Left lung (tissue), 10 donors: Measurements from ENCODE around the gene LAMA3. TPM values are rescaled to one million over a fixed set of nuclear protein-coding genes. Genes with fewer than 3 reads are reported as not detected.

ENCODE experiments used
- ATAC-seq: fragments of 200-7000 bp; cut with Tn5 transposase; one replicate; pipeline ENCODE4 v1.9.1; 2020; ENCODE audit warnings: moderate library complexity
- DNase-seq, 4 donors: peaks; one replicate each; pipeline ENCODE4 v3.0.0-alpha.2; 2013 to 2020
- H3K27ac ChIP-seq, 2 donors: fragments of 200-600 bp; sonication (generic) in 1 of 2; one replicate each; pipeline versions ENCODE4 v1.5.0 to v1.8.0; 2020 to 2021
- H3K27me3 ChIP-seq, 2 donors: fragments of 200-600 bp; sonication (generic) in 1 of 2; one replicate each; pipeline versions ENCODE4 v1.5.0 to v1.8.0; 2020 to 2021
- H3K36me3 ChIP-seq, 2 donors: fragments of 200-600 bp; sonication (generic) in 1 of 2; one replicate each; pipeline versions ENCODE4 v1.5.0 to v1.8.0; 2020 to 2021
- H3K4me1 ChIP-seq, 2 donors: fragments of 200-600 bp; one replicate each; pipeline ENCODE4 v1.8.0; 2021
- H3K4me3 ChIP-seq, 2 donors: fragments of 200-600 bp; sonication (generic) in 1 of 2; one replicate each; pipeline versions ENCODE4 v1.5.0 to v1.8.0; 2020 to 2021; ENCODE audit warnings: mild to moderate bottlenecking in 1 of 2
- H3K9me3 ChIP-seq, 2 donors: fragments of 200-600 bp; sonication (generic) in 1 of 2; one replicate each; pipeline versions ENCODE4 v1.5.0 to v1.8.0; 2020 to 2021
- intact Hi-C, 2 donors: fragments of 100-400 bp; cut with DNase I; formaldehyde crosslinking; loops; one replicate each; pipeline versions ENCODE4 v1.11.2 to v1.14.2; 2022
- polyA plus RNA-seq, 6 donors: library from polyadenylated mRNA; unstranded; fragments of 120-200 nt; gene quantifications; one replicate each; pipeline ENCODE4 v1.2.1, GENCODE V29; 2013; ENCODE audit not compliant: insufficient read length in 6 of 6
- total RNA-seq, 2 donors: library from RNA; stranded (reverse); fragmentation: NEBNext Ultra II Directional; extraction: Animal tissue kit (Norgen Biotek cat#: 25700); gene quantifications; one replicate each; pipeline ENCODE4 v1.2.1, GENCODE V29; 2021
- TF ChIP-seq, protein P1 (sequence below), 2 donors: fragments of 200-600 bp; sonication (generic) in 1 of 2; IDR thresholded peaks; one replicate each; pipeline versions ENCODE4 v1.5.0 to v1.8.0; 2021; ENCODE audit warnings: antibody characterized with exemption in 2 of 2
- donor health status: DM: no; HTN: yes; CAD: no.
- donor health status: DM: no; HTN: no; CAD: no.

LAMA3 gene
- total and polyA plus RNA-seq, 8 donors, result 42.8 to 207 (median 140) TPM

DNA sequence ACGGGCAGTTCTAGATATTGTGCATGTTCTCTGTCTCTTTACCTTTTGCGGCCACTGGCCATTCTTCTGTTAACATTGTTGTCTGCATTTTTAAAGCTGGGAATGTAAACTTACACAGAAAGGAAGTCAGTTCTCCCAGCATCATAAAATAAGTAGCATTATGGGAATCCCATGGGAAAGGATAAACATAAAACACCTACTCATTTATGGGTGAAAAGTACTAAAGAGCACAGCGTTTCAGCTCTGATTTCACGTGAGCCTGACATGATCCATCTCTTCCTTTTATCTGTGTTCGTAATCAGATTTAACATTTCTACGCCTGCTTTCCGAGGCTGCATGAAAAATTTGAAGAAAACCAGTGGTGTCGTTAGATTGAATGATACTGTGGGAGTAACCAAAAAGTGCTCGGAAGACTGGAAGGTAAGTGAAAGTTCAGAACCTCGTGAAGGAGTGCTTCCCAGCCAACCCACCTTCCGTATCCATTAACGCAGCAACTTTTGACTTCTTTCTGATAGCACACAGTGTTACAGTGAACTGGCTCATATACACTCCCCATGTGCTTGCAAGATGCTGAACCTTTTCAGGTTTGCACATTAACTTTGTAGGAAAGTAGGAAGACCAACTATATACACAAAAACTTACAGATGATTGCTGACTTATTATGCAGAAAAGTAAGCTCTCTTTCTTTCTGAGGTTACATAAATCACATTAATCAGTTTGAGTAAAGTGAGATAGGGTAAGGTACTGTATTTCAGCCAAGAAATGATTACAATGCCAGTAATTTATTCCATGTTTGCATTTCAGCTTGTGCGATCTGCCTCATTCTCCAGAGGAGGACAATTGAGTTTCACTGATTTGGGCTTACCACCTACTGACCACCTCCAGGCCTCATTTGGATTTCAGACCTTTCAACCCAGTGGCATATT, 238.8 kb downstream of the LAMA3 start:
- no peaks in the 10 kb centered on the region for H3K4me1 ChIP-seq
- TF ChIP-seq, protein P1, sequence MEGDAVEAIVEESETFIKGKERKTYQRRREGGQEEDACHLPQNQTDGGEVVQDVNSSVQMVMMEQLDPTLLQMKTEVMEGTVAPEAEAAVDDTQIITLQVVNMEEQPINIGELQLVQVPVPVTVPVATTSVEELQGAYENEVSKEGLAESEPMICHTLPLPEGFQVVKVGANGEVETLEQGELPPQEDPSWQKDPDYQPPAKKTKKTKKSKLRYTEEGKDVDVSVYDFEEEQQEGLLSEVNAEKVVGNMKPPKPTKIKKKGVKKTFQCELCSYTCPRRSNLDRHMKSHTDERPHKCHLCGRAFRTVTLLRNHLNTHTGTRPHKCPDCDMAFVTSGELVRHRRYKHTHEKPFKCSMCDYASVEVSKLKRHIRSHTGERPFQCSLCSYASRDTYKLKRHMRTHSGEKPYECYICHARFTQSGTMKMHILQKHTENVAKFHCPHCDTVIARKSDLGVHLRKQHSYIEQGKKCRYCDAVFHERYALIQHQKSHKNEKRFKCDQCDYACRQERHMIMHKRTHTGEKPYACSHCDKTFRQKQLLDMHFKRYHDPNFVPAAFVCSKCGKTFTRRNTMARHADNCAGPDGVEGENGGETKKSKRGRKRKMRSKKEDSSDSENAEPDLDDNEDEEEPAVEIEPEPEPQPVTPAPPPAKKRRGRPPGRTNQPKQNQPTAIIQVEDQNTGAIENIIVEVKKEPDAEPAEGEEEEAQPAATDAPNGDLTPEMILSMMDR (IDR thresholded peaks at IDR 0.05), result no peak
- no peak for ATAC-seq
- intact Hi-C loops, result loop anchor here in 1 of 2 donors (10.0 kb wide), 1 partner anchor 303 kb away; no protein-coding TSS in a partner anchor
- H3K27me3 ChIP-seq, result no peaks in the 10 kb centered on the region
- H3K4me3 ChIP-seq, result no peak overlapping the region
- H3K27ac ChIP-seq, result no peak overlapping the region
- no peak for DNase-seq
- H3K36me3 ChIP-seq, result no peaks in the 10 kb centered on the region
- H3K9me3 ChIP-seq, result no peaks in the 10 kb centered on the region

GRCh38 chr18:23929362-23929930, 240.2 kb downstream of the LAMA3 start:
- no peaks in the 10 kb centered on the region for H3K9me3 ChIP-seq
- intact Hi-C loops, result loop anchor here in 1 of 2 donors (10.0 kb wide), 1 partner anchor 305 kb away; no protein-coding TSS in a partner anchor
- DNase-seq (no peak), ATAC-seq (no peak)
- H3K4me3 ChIP-seq, result no peak overlapping the region
- H3K27ac ChIP-seq, result no peak overlapping the region
- no peaks in the 10 kb centered on the region for H3K36me3 ChIP-seq
- TF ChIP-seq, protein P1 (IDR thresholded peaks at IDR 0.05), result no peak
- no peaks in the 10 kb centered on the region for H3K4me1 ChIP-seq
- no peaks in the 10 kb centered on the region for H3K27me3 ChIP-seq

GRCh38 chr18:23930002-23930401, 240.7 kb downstream of the LAMA3 start:
- no peaks in the 10 kb centered on the region for H3K4me1 ChIP-seq
- ATAC-seq (no peak), DNase-seq (no peak)
- H3K27me3 ChIP-seq, result no peaks in the 10 kb centered on the region
- H3K27ac ChIP-seq, result no peak overlapping the region
- no peaks in the 10 kb centered on the region for H3K9me3 ChIP-seq
- no peaks in the 10 kb centered on the region for H3K36me3 ChIP-seq
- H3K4me3 ChIP-seq, result no peak overlapping the region
- TF ChIP-seq, protein P1 (IDR thresholded peaks at IDR 0.05), result no peak
- intact Hi-C loops, result no loop called here

DNA sequence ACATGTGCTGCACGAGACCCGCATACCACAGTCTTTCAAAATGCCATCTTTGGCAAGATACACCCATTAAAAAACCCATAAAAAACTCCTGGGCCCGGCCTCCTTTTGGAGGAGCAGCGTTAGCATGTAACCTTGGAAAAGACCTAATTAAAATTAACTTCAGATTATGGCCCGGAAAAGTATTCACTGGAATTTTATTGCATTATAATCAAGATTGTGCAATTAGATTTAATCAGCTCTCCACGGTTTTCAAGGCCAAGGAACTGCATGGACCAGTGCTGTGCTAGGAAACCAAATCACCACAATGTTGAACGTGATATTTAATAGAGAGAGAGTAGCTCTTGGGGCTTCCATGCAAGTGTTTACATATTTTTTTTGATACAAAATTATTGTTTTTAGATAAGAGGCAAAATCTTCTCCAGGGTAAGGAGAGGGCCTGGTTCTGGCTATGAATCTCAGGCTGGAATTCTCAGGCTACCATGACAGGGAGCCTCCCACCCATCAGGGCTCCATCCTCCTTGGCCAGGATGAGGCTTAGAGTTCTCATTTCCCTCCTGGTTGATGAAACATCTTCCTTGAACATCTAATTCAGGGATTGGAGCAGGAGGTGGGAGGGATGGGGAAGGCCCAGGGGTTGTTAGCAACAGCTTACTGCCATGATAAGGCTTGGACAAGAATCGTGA, 243.3 kb downstream of the LAMA3 start:
- TF ChIP-seq, protein P1 (IDR thresholded peaks at IDR 0.05), result no peak
- DNase-seq (no peak), ATAC-seq (peak; percentile 28)
- no peaks in the 10 kb centered on the region for H3K4me1 ChIP-seq
- no peak overlapping the region for H3K27ac ChIP-seq
- no peaks in the 10 kb centered on the region for H3K9me3 ChIP-seq
- H3K4me3 ChIP-seq, result no peak overlapping the region
- intact Hi-C loops, result no loop called here
- H3K36me3 ChIP-seq, result no peaks in the 10 kb centered on the region
- no peaks in the 10 kb centered on the region for H3K27me3 ChIP-seq

- intact Hi-C loops, result no loop called here
- H3K4me1 ChIP-seq, result no peaks in the 10 kb centered on the region
- H3K27ac ChIP-seq, result no peak overlapping the region
- DNase-seq, result no peak
- no peak overlapping the region for H3K4me3 ChIP-seq
- TF ChIP-seq, protein P1 (IDR thresholded peaks at IDR 0.05), result no peak
- no peaks in the 10 kb centered on the region for H3K36me3 ChIP-seq
- no peaks in the 10 kb centered on the region for H3K27me3 ChIP-seq
- no peak for ATAC-seq
- no peaks in the 10 kb centered on the region for H3K9me3 ChIP-seq
Measured at GRCh38 chr18:23933407-23933806, 244.2 kb downstream of the LAMA3 start.
